SH-SY5Y (cell line): Measurements from ENCODE around the gene BTG4.

ENCODE experiments used
- GATA2 ChIP-seq: IDR thresholded peaks from 2 replicates; pipeline ENCODE4 v1.6.1; 2011; ENCODE audit warnings: mild to moderate bottlenecking, low read depth, low read length
- GATA3 ChIP-seq: IDR thresholded peaks from 2 replicates; pipeline ENCODE4 v1.6.1; 2011; ENCODE audit warnings: low read depth, mild to moderate bottlenecking, low read length, moderate library complexity

- TF ChIP-seq GATA3 (no peak), GATA2 (no peak)
Observed at GRCh38 chr11:111512296-111513239, at the start of gene BTG4.
